Measurements from ENCODE around the gene CUBN. TPM values are rescaled to one million over a fixed set of nuclear protein-coding genes. Genes with fewer than 3 reads are reported as not detected.

The CUBN gene
- total RNA-seq, 1 experiment from 2014 or later, result 0.46 TPM

- ATAC-seq, result no peak
- H3K36me3 Mint-ChIP-seq, result no peaks in the 10 kb centered on the region
- H3K9me3 Mint-ChIP-seq, result no peaks in the 10 kb centered on the region
- TF ChIP-seq E2F5 (CRISPR knock-in tag; IDR thresholded peaks at IDR 0.05) (no peak), ERG (CRISPR knock-in tag; IDR thresholded peaks at IDR 0.05) (no peak), ZNF138 (CRISPR knock-in tag; conservative IDR thresholded peaks at IDR 0.05) (no peak), FOXJ3 (CRISPR knock-in tag; IDR thresholded peaks at IDR 0.05; ENCODE audit: borderline replicate concordance) (no peak), ATF2 (CRISPR knock-in tag; IDR thresholded peaks at IDR 0.05; ENCODE audit: borderline replicate concordance, low read depth) (no peak), CREM (CRISPR knock-in tag; IDR thresholded peaks at IDR 0.05) (no peak), SP1 (CRISPR knock-in tag; conservative IDR thresholded peaks at IDR 0.05) (no peak), ESRRA (CRISPR knock-in tag; IDR thresholded peaks at IDR 0.05; ENCODE audit: borderline replicate concordance) (no peak)
- POLR2A ChIA-PET, result no interaction called here
- H3K27ac Mint-ChIP-seq, result no peak overlapping the region
- peaks cover 13% of the 10 kb centered on the region for H3K4me1 Mint-ChIP-seq
- H3K27me3 Mint-ChIP-seq (ENCODE audit: low read depth), result no peaks in the 10 kb centered on the region
- H3K4me3 Mint-ChIP-seq, result no peak overlapping the region
- no peak for DNase-seq (ENCODE audit: low spot score)
- CTCF ChIA-PET, result no interaction called here
Measured at GRCh38 chr10:17120694-17121093, 8.9 kb downstream of the CUBN start.

GRCh38 chr10:17119845-17120244 lies 9.8 kb downstream of the CUBN start:
- no peak overlapping the region for H3K27ac Mint-ChIP-seq
- ChIA-PET CTCF (no interaction called here), POLR2A (no interaction called here)
- TF ChIP-seq ZNF423 (CRISPR knock-in tag; IDR thresholded peaks at IDR 0.05) (no peak), FOXP4 (CRISPR knock-in tag; IDR thresholded peaks at IDR 0.05) (no peak), MYBL2 (CRISPR knock-in tag; IDR thresholded peaks at IDR 0.05) (no peak), TCF7 (CRISPR knock-in tag; IDR thresholded peaks at IDR 0.05; ENCODE audit: low read depth) (no peak), GTF2I (CRISPR knock-in tag; conservative IDR thresholded peaks at IDR 0.05) (no peak), PREB (CRISPR knock-in tag; IDR thresholded peaks at IDR 0.05; ENCODE audit: borderline replicate concordance) (no peak), IRF1 (CRISPR knock-in tag; IDR thresholded peaks at IDR 0.05) (no peak), CDX4 (CRISPR knock-in tag; IDR thresholded peaks at IDR 0.05; ENCODE audit: borderline replicate concordance) (no peak), CREB1 (CRISPR knock-in tag; IDR thresholded peaks at IDR 0.05) (no peak), SMAD3 (CRISPR knock-in tag; IDR thresholded peaks at IDR 0.05; ENCODE audit: borderline replicate concordance) (no peak), MXD4 (CRISPR knock-in tag; IDR thresholded peaks at IDR 0.05; ENCODE audit: borderline replicate concordance) (no peak)
- DNase-seq (ENCODE audit: low spot score) (no peak), ATAC-seq (no peak)
- H3K4me3 Mint-ChIP-seq, result no peak overlapping the region
- H3K4me1 Mint-ChIP-seq, result peaks cover 13% of the 10 kb centered on the region
- no peaks in the 10 kb centered on the region for H3K27me3 Mint-ChIP-seq (ENCODE audit: low read depth)
- no peaks in the 10 kb centered on the region for H3K9me3 Mint-ChIP-seq
- no peaks in the 10 kb centered on the region for H3K36me3 Mint-ChIP-seq

Data from WTC11 (cell line).